Right cardiac atrium (tissue), 5 donors: ENCODE data around the gene LDHB. TPM values are rescaled to one million over a fixed set of nuclear protein-coding genes. Genes with fewer than 3 reads are reported as not detected.

Experiments used
- polyA plus RNA-seq: library from polyadenylated mRNA; stranded (reverse); fragments of 200-250 nt; gene quantifications from one replicate; pipeline ENCODE4 v1.2.3, GENCODE V29; 2013
- total RNA-seq, 4 donors: library from RNA; stranded (reverse); fragmentation: NEBNext Ultra II Directional; extraction: Animal tissue kit (Norgen Biotek cat#: 25700); gene quantifications; one replicate each; pipeline ENCODE4 v1.2.1, GENCODE V29; 2021
- donor health status: healthy with polysubstance abuse.
- donor health status: DM: no; HTN: yes; CAD: no.
- donor health status: DM: no; HTN: no; CAD: no.
- donor health status: DM: no; HTN: yes; CAD: no; lungs with severe emphysema.
- donor health status: DM: yes; HTN: yes; CAD: no.

The LDHB gene
- total and polyA plus RNA-seq, 5 donors: 1,103 to 1,635 (median 1,318) TPM

Other genes with a start within 250 kb of the LDHB start
- 10 to 100 TPM; 10.9 to 19.1 (median 14.3) TPM for gene PYROXD1, start 220.2 kb downstream of the LDHB start, total RNA-seq
- gene PYROXD1, start 220.2 kb downstream of the LDHB start, polyA plus RNA-seq: 6.7 TPM
- 10 to 100 TPM; 18.3 to 21.1 (median 20.3) TPM for gene RECQL, start 156.2 kb downstream of the LDHB start, total RNA-seq
- gene RECQL, start 156.2 kb downstream of the LDHB start, polyA plus RNA-seq: 9.2 TPM
- 10 to 100 TPM; 19.2 to 27.9 (median 22.3) TPM for gene GOLT1B, start 156.1 kb downstream of the LDHB start, total RNA-seq
- gene GOLT1B, start 156.1 kb downstream of the LDHB start, polyA plus RNA-seq: 16.8 TPM
- gene SPX, start 131.5 kb downstream of the LDHB start, total RNA-seq: 10 to 100 TPM in 1 of 4 donors, 1 to 10 TPM in 3; 3.9 to 11.7 (median 6.9) TPM
- gene SPX, start 131.5 kb downstream of the LDHB start, polyA plus RNA-seq: 9.6 TPM
- gene GYS2, start 53.0 kb downstream of the LDHB start, total RNA-seq: under 1 TPM in 1 of 4 donors, not detected in 3; 0.12 TPM
- 0.16 TPM for gene GYS2, start 53.0 kb downstream of the LDHB start, polyA plus RNA-seq
- 10 to 100 TPM; 37.5 to 45.0 (median 40.4) TPM for gene KCNJ8, start 116.9 kb upstream of the LDHB start, total RNA-seq
- 25.7 TPM for gene KCNJ8, start 116.9 kb upstream of the LDHB start, polyA plus RNA-seq